Activated CD8-positive, alpha-beta memory T cell treated with anti-CD3 and anti-CD28 coated beads, Interleukin-2, amount 50 U/mL, for 24 hours (primary cell): ENCODE data around the gene HOXC13.

Source experiments
- DNase-seq: peaks from one replicate; pipeline ENCODE4 v3.0.0-alpha.2; 2020; ENCODE audit errors: extremely low read depth

Gene HOXC13

DNA sequence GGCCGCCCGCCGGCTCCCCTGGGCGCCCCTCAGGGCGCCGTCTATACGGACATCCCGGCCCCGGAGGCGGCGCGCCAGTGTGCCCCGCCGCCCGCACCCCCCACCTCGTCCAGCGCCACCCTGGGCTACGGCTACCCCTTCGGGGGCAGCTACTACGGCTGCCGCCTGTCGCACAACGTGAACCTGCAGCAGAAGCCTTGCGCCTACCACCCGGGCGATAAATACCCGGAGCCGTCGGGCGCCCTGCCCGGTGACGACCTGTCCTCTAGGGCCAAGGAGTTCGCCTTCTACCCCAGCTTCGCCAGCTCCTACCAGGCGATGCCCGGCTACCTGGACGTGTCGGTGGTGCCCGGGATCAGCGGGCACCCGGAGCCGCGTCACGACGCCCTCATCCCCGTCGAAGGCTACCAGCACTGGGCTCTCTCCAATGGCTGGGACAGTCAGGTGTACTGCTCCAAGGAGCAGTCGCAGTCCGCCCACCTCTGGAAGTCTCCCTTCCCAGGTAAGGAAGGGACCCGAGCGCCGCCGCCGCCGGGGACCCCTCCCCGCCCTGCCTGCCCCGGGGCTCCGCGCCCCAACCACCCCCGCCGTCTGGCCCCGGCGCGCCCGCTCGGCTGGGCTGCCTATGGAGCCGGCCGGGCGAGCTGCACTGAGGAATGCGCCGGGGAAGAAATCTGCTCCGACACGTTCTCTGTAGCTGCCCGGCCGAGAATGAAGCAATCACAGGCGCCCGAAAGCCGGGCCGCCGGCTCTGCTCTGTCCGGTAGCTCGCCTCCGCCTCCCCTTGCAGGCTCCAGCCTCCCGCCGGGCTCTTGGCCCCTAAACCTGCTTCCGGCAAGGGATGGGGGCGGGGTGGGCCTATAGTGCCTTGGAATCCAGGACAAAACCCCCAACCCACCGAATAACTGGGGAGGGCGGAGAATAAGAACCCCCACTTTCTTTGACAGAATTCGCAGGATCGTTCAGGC, 794 bp downstream of the HOXC13 start:
- DNase-seq: no peak

DNA sequence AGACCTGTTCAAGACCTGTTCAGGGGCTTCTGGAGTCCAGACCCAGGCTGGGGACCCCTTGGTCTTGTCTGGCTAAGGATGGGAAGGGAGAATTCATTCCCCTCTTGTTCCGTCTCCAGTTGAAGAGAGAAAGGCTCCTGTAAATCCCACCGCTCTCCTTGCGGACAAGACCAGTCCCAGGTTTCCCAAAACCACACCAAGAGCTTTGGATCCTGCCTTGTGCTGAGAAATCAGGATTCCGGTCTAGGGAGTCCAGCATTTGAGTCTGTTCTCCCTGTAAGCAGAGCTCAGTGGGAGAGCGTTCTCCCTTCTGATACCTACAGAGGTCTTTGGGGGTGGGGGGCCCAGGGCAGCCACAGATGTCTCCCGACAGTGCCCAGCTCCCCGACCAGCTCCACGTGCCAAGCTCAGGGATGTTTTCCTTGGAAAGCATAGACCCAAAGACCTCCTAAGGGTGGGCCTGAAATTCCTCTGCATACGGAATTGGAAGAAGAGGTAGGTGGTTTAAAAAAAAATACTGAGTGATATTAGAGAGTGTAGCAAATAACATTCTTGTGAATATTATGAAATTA, 1.9 kb downstream of the HOXC13 start:
- no peak for DNase-seq

DNA sequence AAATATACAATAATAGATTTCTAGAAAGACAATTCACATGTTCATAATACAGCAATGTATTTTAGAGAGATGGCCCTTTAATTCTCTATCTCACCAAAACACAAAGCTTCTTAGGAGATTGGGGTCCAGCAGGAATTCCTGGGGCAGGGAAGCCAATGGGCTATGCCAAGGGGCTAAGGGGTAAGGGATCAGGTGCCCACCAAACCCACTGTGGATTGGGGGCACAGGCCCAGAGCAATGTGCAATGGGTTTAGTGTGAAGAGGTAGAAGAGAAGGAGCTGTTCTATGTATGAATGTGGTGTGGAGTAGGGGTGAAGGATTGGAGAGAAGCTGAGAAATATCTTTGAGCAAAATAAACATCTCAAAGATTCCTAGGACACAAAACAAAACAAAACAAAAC, 2.6 kb downstream of the HOXC13 start:
- no peak for DNase-seq

DNA sequence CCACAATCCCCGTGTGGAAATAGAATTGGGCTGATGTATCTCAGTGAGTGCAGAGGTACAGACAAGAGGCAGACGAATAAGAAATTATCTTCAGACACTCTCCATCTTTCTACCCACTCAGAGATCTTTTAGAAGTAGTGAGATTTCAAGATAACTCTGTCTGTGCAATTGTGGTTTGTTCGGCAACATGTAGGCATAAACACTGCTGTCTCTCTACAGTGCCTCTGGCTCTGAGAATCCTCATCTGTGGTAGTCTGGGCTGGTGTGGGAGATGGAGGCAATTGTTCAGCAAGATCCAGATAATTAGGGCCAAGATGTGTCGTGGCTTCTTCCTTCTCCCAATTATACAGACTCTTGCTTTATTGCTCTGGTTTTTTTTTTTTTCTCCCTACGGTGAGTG, 3.1 kb downstream of the HOXC13 start:
- DNase-seq: no peak

DNA sequence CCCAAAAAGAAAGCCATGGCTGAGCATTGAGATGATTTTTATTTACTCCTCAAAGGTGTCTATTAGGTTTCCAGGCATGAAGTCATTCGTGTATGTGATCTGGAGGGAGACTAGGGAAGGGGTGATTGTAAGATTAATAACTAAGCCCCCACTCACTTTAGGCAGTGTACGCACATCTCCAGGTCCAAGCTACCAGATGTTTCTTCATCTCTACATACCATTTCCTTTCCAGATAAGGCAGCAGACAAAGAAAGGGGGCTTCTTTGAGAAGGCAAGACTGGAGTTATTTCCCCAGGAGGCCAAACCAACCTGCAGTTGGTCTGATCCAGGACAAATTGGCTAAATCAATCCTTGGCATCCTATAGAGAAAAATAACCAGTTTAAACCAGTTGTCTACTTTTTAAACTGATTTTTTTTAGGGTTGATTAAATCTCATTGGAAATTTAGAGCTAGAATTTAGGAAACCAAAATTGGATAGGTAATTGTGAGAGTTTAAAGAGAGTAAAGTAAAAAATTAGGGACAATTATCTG, 3.9 kb downstream of the HOXC13 start:
- DNase-seq: no peak

DNA sequence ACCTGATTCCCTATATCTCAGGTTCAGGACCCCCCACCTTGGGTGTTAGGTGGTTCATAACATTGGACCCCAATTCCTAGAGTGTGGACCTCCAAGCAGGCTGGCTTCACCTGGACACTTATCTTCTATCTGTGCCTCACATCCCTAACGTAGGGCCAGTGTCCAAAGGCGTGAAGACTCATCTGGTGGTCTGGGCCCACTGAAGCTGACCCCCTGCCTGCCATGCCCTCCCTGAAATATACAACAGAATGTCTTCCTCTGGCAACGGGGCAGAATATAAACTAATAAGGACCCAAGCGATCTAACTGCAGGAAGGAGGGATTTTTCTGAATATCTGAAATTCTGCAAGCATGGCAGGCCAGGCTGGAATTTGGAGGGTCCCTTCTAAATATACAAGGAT, 5.6 kb downstream of the HOXC13 start:
- no peak for DNase-seq

DNA sequence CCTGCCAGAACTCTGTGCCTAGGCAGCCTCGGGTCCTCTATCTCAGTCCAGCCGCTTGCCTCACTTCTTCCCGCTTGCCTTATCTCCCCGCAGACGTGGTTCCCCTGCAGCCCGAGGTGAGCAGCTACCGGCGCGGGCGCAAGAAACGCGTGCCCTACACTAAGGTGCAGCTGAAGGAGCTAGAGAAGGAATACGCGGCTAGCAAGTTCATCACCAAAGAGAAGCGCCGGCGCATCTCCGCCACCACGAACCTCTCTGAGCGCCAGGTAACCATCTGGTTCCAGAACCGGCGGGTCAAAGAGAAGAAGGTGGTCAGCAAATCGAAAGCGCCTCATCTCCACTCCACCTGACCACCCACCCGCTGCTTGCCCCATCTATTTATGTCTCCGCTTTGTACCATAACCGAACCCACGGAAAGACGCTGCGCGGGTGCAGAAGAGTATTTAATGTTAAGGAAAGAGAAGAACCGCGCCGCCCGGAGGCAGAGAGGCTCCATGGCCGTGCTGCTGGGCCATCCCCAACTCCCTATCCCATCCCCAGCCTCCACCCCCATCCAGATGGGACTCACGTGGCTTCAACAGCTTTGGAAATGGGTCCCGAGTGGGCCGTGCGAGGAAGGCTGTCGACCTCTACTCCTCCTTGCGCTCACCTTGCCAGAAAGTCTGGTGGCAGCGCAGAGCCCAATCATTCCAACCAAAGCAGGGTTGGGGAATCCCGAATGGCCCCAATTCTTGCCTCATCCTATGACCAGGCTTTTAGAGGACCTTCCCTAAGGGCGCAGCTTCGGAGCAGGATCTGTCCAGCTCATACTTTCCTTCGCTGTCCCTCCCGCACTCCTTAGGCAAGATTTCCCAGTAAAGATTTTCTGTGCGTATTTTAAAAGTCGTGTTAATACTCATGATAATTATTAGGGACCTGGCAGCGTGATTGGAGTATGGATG, 6.5 kb downstream of the HOXC13 start:
- no peak for DNase-seq

DNA sequence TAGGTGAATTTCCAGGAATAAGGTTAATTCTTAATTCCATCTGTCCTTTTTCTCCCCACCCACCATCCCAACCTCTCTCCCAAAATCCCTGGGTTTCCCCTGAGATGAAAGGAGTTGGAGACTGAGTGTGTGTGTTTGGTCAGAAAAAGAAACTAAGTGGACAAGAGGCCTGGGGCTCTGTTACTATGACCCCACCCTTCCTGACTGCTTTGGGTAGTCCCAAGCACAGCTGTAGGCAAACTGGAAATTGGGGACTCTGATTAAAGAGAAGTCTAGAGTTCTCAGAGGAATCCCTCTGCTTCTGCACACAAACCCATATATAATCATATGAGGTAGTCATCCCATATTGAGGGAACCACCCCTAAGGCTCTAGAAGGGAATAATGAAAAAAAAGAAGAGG, 9.1 kb downstream of the HOXC13 start:
- no peak for DNase-seq

DNA sequence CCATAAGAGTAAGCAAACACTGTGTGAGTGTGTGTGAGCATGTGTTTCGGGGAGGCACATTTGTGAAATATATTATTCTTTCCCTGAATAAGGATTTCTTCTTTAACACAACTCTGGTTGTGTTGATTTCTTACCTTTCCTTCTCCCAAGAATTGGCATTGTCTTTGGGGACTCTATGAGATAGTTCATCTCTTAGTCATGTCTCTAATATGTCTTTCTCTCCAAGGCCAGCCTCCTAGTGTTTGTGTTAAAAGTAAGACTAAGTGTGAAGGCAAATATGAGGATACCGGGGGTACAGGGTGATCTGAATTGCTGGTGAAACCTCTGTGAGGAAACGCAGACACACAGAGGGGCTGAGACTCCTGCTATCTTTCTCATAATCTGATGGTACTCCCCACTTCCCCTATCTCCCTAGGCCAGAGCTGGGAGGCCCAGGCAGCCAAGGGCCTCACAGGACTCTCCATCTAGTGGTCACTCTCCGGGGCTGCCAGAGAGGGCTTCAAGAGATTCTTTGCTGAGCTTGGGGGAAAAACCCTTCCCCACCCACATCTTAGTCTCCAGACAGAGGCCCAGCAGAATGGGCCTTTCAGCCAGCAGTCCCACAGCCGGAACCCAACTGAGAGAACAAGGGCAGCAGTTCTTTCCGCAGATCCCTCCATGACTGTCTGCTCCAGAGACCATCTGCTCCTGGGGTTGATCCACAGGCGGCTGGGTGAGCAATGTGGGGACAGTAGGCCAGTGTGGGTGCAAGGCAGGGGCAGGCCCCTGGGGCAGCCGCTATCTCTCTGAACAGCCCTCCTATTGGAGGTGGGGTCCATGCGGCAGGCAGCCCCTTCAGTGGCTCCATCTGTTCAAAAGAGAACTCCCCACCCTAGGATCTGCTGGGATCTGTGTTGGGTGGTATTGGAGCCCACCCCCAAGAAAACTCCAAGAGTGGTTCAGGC, 10.3 kb downstream of the HOXC13 start:
- DNase-seq: no peak

DNA sequence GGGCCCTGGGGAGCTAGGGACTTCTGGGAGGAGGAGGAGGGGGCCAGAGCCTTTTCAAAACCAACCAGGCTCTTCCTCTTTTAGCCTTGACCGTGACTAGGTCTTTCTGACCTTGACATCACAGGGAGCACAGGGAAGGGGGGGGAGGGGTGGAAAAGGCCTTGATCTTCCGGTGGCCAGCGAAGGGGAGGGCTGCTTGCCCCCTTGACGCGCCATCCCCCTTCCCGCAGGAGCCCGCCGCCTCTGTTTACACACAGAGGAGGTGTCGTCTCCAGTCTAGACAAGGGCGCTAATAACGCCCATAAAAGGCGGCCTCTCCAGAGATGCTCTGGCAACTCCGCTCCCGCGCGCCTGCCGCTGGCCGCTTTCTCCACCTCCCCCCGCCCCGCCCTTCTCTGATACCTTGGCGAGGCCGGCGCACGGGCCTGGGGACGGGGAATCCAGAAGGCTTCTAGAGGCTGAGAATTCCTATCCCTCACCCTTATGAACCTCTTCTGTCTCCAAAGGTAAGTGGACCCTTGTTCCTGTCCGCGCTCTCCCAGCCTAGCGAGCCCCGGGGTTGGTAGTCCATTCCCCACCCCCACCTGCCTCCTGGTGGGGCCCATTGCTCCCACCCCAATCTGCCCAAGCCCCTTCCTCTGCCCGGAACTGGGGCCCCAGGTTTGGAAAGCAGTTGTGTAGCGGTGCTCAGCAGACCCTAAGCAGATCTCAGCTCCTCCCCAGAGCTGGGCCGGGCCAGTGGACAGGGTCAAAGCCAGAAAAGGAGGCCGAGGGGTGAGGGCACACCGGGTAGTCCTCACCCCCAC, 11.2 kb downstream of the HOXC13 start:
- DNase-seq: no peak

DNA sequence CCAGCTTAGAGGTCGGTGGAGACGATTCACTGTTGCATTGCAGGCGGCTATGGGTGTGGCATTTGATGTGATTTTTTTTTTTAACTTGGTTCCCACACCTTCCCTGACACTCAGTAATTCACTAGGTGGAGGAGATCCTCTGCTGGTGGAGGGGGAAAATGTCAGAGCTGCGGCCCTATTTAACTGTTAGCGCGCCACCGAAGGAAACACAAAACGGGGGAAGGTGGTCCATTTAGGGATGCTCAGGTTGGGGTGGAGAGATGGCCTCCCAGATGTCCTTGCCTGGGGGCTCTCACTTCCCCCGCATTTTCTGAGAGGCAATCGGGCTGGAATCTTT, 11.8 kb downstream of the HOXC13 start:
- no peak for DNase-seq

DNA sequence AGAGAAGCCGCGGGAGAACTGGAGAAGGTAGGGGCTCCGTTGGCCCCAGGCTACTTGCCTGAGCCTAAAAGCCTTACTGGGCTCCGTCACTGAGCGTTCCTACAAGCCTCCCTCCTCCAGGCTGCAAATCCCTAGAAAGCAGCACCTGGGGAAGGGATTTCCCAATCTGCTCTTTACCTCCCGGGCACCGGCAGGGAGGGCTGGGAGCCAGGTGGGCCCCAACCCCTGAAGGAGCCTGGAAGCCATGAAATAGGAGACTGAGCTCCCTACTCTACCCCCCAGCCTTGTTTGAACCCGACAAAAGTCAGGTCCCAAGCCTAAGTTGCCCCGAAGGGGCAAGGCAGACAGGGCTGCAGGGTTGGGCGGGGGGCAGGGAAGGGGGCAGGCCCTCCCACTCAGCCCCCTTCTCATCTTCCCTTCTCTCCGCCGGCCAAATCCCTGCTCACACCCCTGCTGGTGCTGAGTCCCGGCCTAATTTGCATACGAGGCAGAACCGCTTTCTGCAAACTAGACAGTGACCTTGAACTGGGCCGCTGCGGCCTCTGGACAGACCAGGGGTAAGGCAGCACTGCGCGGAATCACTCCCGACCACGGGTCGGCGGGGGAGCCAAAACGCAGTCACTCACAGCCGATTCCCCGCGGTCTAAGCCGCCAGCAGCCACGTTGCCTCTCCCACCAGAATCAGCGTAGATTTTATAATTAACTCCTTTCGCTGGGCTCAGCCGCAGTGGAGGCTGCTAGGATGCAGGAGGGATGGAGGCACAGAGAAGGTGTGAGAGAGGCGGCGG, 12.4 kb downstream of the HOXC13 start:
- no peak for DNase-seq

DNA sequence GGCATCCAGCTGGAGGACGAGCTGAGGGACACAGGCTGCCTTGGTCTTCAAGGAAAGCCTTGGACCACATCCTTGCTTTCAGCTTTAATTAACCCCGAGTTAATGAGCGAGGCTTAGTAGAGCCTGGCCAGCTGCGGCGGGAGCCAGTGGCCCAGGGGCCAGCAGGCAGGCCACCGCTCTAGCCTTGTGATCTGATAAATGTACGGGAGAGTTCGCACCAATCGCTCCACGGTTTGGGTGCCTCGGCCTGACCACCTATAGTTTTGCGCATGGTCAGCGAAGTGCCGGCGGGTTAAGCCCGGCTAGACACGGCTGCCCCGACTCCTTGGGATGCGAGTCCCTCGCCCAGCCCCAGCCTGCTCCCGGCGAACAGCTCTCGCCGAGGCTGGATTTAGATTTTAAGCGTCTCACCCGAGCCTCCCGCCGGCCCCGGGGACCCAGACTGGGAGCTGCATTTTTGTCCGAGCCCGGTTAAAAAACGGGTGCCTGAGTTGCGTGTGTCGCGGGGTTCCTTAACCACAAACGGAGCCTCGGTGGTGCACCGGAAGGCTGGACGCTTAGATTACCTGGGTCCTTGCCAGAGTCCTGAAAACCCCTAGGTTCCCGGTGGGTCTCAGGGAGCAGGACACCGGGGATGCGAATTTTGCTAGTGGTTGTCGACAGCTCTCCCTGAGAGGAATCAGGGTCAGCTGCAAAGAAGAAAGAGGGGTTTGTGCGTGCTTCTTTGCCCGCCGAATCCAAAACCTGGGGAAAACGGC, 13.1 kb downstream of the HOXC13 start:
- no peak for DNase-seq

DNA sequence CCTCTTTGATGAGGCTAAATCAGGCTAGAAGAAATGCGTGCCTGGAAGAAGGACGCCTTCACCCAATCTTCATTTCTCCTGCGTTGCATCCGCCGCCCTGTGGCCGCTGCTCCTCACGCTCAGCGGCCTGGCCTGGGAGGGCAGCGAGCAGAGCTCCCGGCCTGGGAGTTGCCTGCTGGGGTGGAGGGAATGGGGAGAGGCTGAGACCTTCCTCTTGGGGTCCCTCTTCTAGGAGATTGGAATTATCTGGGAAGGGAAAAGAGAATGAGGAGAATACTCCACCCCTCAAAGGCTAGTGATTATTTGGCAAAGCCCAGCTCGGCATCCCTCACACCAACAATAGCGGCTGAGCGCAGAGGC, 13.7 kb downstream of the HOXC13 start:
- no peak for DNase-seq

DNA sequence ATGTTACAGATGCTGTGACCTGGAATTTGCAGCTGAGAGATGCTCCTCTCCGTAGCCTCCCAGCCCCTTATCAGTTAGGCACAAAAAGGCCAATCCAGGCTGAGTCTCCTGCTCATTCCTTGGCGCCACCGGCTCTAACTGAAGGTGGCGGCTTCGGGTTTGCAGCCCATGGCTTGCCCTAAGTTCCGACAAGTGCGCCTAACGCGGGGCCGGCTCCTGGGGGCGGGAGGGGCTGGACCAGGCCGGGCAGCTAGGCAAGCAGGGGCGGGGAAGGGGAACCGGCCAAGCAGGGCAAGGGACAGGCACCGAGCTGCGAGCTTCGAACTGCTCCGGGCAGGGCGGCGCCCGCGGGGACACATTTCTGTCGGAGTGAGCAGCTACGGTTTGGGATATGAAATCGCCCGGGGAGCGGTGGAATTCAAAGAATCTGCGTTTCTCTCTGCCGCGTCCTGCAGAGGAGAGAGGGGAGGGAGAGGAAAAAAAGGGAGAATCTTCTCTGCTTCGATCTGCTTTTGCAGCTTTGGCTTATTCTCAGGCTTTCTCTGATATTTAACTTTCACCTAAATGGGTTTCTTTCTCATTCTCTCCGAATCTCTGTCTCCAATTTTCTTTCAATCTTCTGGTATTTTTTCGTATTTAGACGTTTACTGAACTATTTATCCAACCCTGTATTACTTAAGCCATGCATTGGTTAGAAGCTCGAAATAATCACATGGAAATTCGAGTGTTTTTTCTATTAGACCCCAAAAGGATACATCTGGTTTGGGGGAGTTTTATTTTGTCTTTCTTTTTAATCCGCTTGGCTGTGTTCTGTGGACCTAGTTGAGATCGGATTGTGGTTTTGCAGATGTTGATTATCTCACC, 14.5 kb downstream of the HOXC13 start:
- DNase-seq: no peak

DNA sequence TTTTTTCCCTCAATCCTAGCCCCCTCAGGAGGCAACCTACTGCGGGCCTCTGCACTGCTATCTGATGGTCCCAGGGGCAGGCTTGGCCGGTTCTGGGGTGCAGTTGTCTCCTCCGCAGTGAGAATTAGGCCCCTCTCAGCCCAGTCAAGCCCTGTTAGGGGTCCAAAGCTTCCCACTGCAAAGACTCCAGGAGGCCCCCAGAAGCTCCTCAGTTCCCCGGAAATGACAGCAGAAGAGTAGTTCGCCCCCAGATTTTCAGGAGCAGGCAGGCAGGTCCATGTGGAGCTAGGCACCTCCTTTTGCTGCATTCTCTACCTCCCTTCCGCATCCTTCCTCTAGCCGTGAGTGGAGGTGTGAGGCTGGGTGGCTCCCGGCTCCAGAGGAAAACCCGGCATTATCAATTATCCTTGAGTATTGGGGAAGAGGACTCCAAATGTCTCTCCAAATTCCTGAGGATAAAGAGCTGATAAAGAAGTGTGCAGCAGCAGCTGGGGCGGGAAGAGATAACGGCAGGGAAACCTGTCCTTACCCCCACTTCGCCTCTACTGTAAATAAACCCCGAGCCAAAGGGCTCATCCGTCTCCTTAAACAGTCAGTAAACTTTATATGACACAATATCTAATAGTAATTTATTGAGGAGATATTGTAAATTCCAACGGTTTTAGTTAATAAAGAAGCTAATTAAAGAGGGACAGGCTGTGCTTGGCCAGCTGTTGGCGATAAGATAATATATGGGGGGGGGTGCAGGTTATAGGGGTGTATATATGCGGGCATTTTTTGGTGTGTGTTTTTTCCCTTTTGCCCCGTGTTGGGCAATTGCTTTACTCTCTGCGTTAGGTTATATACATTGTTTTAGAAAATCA, 15.4 kb downstream of the HOXC13 start:
- no peak for DNase-seq

DNA sequence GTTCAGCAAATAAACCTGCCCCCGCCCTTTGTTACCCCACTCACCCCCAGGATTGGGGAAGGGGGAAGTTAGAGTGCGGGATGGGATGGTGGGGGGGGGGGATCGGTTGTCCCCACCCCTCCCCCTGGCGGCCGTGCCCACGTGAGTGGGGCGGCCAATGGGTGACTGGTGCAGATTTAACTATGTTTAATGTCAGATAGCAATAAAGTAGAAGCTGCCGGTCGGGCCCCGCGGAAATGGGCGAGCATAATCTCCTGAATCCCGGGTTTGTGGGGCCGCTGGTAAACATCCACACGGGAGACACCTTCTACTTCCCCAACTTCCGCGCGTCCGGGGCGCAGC, 16.0 kb downstream of the HOXC13 start, which contains the start of gene HOXC12:
HOXC12 (plus strand) TSS at position 210 of the 342 bp plus-strand sequence; CDS start at position 237, 27 bp downstream.
- DNase-seq: no peak
